CD4-positive, alpha-beta T cell treated with Interleukin-15 for 1 hour (primary cell): ENCODE data around the gene SNAP47.

Source experiments
- DNase-seq: peaks from one replicate; pipeline ENCODE4 v3.0.0-alpha.2; 2020

Gene SNAP47

GRCh38 chr1:227769936-227770494 is 34.8 kb downstream of the SNAP47 start:
- no peak for DNase-seq

DNA sequence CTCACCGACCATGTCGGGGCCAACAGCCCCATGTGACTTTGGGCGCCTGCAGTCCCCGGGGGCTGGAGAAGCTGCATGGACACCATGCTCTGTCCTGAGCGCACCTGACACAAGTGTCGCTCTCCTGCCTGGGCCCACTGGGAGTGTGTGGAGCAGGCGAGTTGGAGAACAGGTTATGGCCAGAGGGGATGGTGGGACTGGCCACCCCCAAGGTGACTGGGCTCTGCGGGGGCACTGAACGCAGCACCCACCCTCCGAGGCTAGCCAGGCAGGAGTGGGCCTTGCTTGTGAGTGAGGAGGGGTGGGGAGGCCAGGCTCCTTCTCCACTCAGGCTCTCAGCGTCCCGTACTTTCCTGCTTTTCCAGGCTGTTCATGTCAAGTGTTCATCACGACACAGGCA is 35.6 kb downstream of the SNAP47 start:
- DNase-seq: no peak

DNA sequence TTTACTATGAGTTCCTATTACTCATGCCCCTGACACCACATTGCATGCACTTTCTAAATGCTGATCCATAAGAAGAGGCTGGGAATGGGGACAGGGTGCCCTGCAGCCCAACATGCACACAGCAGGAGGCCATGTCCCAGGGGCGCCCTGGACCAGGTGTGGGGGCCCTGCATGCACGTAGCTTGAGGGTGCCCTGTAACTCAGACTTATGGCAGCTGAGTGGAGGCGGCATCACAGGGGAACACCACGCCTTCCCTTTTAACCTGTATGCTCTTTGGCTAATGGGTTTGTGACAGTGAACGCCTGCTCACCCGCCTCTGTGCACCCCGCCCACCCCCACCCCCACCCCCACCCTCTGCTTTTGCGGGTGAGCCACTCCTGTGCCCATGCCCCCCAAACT is 36.1 kb downstream of the SNAP47 start:
- no peak for DNase-seq

DNA sequence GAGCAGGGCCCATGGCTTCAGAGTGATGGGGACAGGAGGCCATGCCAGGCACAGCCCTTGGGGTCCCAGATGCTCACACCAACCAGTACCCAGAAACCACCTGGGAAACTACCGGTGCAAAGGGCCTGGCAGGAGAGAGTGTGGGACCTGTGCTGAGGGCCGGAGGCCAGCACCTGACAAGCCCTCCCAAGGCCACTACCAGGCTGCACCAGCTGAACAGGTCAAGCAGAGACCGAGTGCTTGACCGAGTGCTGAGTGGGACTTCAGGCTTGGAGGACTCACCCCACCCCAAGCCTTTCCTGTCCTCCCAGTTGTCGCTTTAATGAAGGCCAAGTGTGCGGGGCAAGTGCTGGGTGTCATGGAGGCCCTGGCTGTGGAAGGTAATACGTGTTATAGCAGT is 36.5 kb downstream of the SNAP47 start:
- no peak for DNase-seq

GRCh38 chr1:227773558-227773957 is 38.3 kb downstream of the SNAP47 start:
- no peak for DNase-seq

- DNase-seq: peak; percentile 38
Measured at GRCh38 chr1:227774051-227774731, 39.0 kb downstream of the SNAP47 start.

DNA sequence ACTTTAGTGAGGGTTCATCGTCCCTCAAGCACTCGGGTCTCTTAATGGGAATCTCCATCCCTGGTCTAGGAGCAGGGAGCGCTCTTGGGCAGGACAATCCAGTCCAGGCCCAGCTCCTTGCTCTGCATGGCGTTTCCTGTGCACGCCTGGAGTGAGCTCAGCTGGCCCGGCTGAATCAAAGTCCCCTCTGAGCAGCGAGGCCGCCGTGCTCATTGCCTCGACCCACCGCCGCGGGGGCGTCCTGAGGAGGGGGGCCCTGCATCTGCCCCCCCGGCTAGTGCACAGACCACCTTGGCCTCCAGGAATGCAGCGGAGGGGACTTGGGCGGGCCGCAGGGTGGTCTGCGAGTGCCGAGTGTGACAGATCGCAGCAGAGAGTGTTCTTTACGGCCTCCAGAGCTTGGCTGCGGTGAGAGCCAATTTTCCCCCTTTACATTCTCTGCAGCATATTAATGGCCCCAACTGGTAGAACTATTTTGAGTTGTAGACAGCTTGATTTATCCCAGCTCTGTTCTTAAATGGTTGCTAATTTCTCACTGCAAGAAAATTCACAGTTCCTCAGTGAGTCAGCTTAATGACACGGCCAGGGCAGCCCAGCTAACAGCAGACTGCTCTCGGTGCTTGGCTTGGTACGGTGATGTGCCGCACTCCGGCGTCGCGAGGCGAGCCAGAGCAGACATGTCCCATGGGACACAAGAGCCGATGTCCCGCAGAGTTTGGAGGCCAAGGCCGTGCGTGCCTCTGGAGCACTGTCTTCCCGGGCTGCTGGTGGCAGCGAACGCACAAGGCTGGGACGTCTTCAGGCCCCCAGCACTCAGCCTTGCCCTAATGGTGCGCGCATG is 39.8 kb downstream of the SNAP47 start:
- DNase-seq: no peak

DNA sequence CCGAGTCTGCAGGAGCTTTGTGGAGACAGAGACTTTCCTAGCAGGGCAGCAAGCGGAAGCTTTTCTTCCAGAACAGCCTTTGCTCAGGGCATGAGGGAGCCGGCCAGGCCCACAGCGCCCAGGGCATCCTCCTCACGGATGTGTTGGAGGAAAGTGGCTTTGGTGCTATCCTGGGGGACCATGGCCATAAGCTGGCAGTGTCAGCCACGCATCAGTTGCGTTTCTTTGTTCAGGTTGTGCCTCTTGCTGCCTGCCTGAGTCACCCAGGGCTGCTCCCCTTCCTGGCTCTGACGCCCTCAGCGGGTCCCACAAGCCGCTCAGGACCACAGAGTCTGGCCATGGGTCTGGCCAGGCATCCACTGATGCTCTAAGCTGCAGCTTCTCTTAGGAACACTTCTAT is 40.6 kb downstream of the SNAP47 start:
- no peak for DNase-seq

GRCh38 chr1:227776331-227776771 is 41.1 kb downstream of the SNAP47 start:
- DNase-seq: no peak

DNA sequence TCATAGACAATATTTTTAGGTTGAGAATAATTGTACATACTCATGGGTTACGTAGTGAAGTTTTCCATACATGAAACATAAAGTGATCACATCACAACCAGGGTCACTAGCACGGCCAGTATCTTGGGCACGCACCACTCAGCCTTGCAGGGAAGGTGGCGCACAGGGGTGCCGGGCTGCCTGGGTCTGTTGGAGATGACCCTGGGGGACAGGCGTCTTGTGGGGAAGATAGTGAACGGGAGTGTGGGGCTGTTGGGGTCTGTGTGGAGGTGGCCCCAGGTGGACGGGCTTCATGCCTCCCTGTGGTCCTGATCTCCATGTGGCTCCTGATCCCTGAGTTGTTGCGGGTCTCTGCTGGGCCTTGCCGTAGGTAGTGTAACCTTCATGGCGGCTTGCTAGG is 41.9 kb downstream of the SNAP47 start:
- no peak for DNase-seq

DNA sequence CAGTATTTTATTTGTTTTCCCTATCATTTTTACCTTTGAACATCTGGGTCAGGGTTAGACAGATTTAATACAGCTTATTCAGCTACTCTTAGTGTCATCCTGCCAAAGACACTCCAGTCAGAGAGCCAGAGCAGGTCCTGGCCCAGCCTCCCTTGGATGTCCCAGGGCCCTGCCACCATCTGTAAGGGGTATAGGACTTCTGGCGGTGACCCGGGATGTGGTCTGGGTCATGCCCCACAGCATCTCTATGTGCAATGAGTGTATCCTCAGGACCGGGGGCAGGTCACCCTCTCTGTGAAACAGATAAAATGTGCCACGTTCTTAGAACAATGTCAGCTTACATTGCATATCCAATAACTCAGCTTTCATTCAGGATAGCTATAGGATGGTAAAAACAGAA is 42.4 kb downstream of the SNAP47 start:
- DNase-seq: no peak

DNA sequence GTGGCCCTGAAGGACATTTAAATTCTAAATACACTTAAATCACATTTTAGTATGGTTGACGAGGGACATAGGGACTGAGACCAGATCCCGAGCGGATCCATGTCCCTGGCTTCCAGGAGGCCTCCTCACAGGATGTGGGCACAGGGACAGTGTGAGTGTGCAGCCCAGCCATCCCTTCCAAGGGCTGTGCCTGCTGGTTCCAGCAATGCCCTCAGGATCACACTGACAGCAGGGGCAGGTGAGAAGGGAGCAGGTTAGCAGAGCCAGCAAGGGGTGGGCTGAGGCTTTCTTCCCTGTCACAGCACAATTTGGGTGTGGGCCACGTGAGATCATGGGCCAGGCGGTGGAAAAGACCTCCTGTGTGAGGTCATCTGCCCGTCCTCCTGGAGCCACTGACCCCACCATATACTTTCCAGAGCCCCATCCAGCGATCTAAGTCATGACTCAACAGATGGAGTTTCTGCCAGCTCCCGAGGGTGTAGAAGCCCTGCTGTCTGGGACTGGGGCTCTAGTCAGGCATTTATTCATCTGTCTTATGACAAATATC is 43.2 kb downstream of the SNAP47 start:
- peak; percentile 2 for DNase-seq

DNA sequence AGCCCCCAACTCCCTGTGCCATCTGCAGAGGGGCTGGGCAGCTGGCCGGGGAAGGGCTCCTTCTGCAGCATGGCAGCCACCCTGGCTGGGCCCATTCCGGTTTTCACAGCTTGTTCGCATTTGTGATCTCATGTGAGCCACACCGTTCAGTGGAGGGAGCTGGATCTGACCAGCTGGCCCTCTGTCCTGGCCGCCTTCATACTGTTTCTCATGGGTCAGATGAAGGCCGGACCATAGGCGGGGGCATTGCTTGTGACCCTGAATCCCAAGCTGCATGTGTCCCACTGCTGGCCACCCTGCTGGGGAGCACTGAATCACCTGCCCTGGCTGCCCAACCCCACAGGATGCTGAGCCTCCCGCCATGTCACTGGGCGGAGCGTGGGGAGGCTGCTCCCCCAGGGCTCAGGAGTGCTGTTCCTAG is 43.8 kb downstream of the SNAP47 start:
- DNase-seq: peak; percentile 16

GRCh38 chr1:227779685-227780084 is 44.5 kb downstream of the SNAP47 start:
- DNase-seq: peak; percentile 2

- DNase-seq: peak; percentile 13
Measured at GRCh38 chr1:227780101-227781044, 45.1 kb downstream of the SNAP47 start.

GRCh38 chr1:227781314-227781930 is 46.2 kb downstream of the SNAP47 start:
- peak; percentile 10 for DNase-seq

DNA sequence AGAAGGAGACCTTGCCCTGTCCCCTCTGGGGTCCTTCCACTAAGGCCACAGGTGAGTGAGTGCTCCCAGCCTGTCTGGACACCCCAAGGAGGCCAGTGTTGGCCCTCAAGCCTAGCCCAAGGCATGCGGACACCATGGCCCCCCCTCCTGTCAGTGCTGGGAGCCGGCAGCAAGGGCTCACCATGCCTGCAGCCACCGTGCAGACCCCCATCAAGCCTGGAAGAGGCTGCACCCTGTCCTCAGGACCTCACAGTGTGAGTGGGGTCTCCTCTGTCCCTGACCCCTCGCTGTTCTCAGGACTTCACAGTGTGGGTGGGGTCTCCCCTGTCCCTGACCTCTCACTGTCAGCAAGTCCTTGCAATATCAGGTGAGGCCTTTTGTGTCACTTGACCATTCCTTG is 47.0 kb downstream of the SNAP47 start:
- DNase-seq: peak; percentile 9

GRCh38 chr1:227785094-227785804 is 50.0 kb downstream of the SNAP47 start:
- peak; percentile 38 for DNase-seq

- DNase-seq: no peak
Measured at GRCh38 chr1:227785805-227786671, 50.8 kb downstream of the SNAP47 start.
